GM12878 (cell line): ENCODE measurements around the gene ABCD2. TPM values are rescaled to one million over a fixed set of nuclear protein-coding genes. Genes with fewer than 3 reads are reported as not detected.
A peak's percentile ranks its signal among the peaks of the same experiment; 100 is the strongest.

Source experiments
- BCLAF1 ChIP-seq: fragments of 450-650 bp; IDR thresholded peaks from 2 replicates; pipeline ENCODE4 v1.6.1; 2017; ENCODE audit warnings: antibody characterized with exemption, mild to moderate bottlenecking, moderate library complexity
- CHD4 ChIP-seq: fragments of 200-600 bp; sonication (generic); IDR thresholded peaks from 2 replicates; pipeline ENCODE4 v1.6.1; 2016; ENCODE audit warnings: mild to moderate bottlenecking
- ESRRA ChIP-seq: IDR thresholded peaks from 2 replicates; pipeline ENCODE4 v1.6.1; 2012; ENCODE audit warnings: mild to moderate bottlenecking, low read length, improper control_type of control experiment
- GATAD2B ChIP-seq: fragments of 450-650 bp; conservative IDR thresholded peaks from 2 replicates; pipeline ENCODE4 v1.6.1; 2017; ENCODE audit warnings: low read depth, mild to moderate bottlenecking, moderate library complexity
- MEF2B ChIP-seq: fragments of 450-650 bp; IDR thresholded peaks from 2 replicates; pipeline ENCODE4 v1.6.1; 2018; ENCODE audit warnings: mild to moderate bottlenecking, moderate library complexity; ENCODE audit not compliant: partially characterized antibody, poor library complexity, severe bottlenecking
- NFYA ChIP-seq: IDR thresholded peaks from 2 replicates; pipeline ENCODE4 v1.6.1; 2011; ENCODE audit warnings: low read depth, mild to moderate bottlenecking, low read length, improper control_type of control experiment, borderline replicate concordance
- SIX5 ChIP-seq: IDR thresholded peaks from 2 replicates; pipeline ENCODE4 v1.6.1; 2011; ENCODE audit warnings: mild to moderate bottlenecking, low read depth, low read length, moderate library complexity; ENCODE audit not compliant: severe bottlenecking
- TCF12 ChIP-seq: IDR thresholded peaks from 2 replicates; pipeline ENCODE4 v1.6.1; 2011; ENCODE audit warnings: low read depth, mild to moderate bottlenecking, low read length
- ZBED1 ChIP-seq: IDR thresholded peaks from 2 replicates; pipeline ENCODE4 v1.6.1; 2016; ENCODE audit warnings: borderline replicate concordance
- ZNF24 ChIP-seq: fragments of 450-650 bp; IDR thresholded peaks from 2 replicates; pipeline ENCODE4 v1.6.1; 2017; ENCODE audit warnings: antibody characterized with exemption, mild to moderate bottlenecking
- polyA plus RNA-seq, 11 experiments: library from polyadenylated mRNA; depleted of rRNA in 4 of 11; unstranded in 6 of 11; stranded (reverse) in 5 of 11; fragments of >200 nt; fragmentation: Nextera tagmentation in 4 of 11; fragmentation: Illumina TruSeq in 1 of 11; extraction: Ambion mirVana in 4 of 11; extraction: Trizol in 1 of 11; gene quantifications; 1 replicate in 1 of 11; 2 replicates in 10 of 11; pipeline versions ENCODE4 v1.2.1 to v1.2.3, GENCODE V29; 2011 to 2016; ENCODE audit warnings: inconsistent platforms in 2 of 11, missing spikeins in 2 of 11, low read depth in 1 of 11
- total RNA-seq, 4 experiments: library from RNA; depleted of rRNA in 3 of 4; stranded (reverse); fragments of >200 nt in 3 of 4; fragmentation: Illumina TruSeq in 1 of 4; extraction: Trizol in 1 of 4; gene quantifications; 2 replicates each; pipeline versions ENCODE4 v1.2.1 to v1.2.3, GENCODE V29; 2013 to 2021
- TF ChIP-seq, protein P1 (sequence below): fragments of 450-650 bp; IDR thresholded peaks from 2 replicates; pipeline ENCODE4 v1.6.1; 2014; ENCODE audit warnings: mild to moderate bottlenecking
- TF ChIP-seq, protein P2 (sequence below): fragments of 450-650 bp; IDR thresholded peaks from 2 replicates; pipeline ENCODE4 v1.6.1; 2016; ENCODE audit warnings: mild to moderate bottlenecking, moderate library complexity, borderline replicate concordance
- TF ChIP-seq, protein P3 (sequence below): IDR thresholded peaks from 2 replicates; pipeline ENCODE4 v1.6.1; 2012; ENCODE audit warnings: mild to moderate bottlenecking, low read depth, low read length

The ABCD2 gene
- total and polyA plus RNA-seq, 10 of the 15 experiments (the other 5 are each of a cell fraction or from before 2014, with no cell fraction given) = 4.4 to 16.2 (median 7.5) TPM

DNA sequence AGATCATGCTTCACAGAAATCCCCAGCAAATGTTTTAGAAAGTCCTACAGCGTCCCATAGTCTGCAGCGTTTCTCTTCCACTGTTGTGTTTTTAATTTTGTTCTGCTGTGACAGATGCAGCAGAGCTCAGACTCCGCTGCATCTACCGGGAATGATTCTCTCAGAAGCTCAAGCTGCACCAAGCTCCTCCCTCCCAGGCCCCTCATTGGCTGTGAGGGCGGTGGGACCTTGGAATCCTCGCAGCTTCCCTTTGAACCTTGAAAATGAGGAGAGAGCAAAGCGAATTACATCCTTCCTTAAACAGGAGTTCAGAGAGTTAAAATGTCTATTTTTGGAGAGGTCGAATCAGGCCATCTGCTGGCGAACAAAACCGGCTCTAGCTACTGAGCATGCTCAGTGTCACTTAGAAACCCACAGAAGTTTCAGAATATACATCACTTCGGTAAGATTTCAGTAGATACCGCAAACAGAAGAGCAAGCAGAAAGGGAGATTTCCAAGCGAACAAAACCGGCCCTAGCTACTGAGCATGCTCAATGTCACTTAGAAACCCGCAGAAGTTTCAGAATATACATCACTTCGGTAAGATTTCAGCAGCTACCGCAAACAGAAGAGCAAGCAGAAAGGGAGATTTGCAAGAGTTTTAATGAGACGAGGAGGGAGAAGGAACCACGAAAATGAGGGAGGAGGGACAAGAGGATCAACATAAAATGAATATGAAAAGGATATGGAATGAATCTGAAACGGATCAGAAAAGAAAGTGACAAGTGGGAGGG, at the start of gene ABCD2 (continued):
- no peak for TF ChIP-seq ZNF24
- TF ChIP-seq, protein P1, sequence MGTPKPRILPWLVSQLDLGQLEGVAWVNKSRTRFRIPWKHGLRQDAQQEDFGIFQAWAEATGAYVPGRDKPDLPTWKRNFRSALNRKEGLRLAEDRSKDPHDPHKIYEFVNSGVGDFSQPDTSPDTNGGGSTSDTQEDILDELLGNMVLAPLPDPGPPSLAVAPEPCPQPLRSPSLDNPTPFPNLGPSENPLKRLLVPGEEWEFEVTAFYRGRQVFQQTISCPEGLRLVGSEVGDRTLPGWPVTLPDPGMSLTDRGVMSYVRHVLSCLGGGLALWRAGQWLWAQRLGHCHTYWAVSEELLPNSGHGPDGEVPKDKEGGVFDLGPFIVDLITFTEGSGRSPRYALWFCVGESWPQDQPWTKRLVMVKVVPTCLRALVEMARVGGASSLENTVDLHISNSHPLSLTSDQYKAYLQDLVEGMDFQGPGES = no peak
- 0 out of 2 replicates have a peak, but pooled peaks have one; percentile 8 for TF ChIP-seq ZBED1
- TF ChIP-seq, protein P2, sequence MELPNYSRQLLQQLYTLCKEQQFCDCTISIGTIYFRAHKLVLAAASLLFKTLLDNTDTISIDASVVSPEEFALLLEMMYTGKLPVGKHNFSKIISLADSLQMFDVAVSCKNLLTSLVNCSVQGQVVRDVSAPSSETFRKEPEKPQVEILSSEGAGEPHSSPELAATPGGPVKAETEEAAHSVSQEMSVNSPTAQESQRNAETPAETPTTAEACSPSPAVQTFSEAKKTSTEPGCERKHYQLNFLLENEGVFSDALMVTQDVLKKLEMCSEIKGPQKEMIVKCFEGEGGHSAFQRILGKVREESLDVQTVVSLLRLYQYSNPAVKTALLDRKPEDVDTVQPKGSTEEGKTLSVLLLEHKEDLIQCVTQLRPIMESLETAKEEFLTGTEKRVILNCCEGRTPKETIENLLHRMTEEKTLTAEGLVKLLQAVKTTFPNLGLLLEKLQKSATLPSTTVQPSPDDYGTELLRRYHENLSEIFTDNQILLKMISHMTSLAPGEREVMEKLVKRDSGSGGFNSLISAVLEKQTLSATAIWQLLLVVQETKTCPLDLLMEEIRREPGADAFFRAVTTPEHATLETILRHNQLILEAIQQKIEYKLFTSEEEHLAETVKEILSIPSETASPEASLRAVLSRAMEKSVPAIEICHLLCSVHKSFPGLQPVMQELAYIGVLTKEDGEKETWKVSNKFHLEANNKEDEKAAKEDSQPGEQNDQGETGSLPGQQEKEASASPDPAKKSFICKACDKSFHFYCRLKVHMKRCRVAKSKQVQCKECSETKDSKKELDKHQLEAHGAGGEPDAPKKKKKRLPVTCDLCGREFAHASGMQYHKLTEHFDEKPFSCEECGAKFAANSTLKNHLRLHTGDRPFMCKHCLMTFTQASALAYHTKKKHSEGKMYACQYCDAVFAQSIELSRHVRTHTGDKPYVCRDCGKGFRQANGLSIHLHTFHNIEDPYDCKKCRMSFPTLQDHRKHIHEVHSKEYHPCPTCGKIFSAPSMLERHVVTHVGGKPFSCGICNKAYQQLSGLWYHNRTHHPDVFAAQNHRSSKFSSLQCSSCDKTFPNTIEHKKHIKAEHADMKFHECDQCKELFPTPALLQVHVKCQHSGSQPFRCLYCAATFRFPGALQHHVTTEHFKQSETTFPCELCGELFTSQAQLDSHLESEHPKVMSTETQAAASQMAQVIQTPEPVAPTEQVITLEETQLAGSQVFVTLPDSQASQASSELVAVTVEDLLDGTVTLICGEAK = no peak
- TF ChIP-seq MEF2B = peak; percentile 91
- no peak for TF ChIP-seq BCLAF1
- TF ChIP-seq NFYA = no peak
- TF ChIP-seq SIX5 = no peak
- TF ChIP-seq CHD4 = no peak
- TF ChIP-seq TCF12 = 0 out of 2 replicates have a peak, but pooled peaks have one; percentile 8
- TF ChIP-seq, protein P3, sequence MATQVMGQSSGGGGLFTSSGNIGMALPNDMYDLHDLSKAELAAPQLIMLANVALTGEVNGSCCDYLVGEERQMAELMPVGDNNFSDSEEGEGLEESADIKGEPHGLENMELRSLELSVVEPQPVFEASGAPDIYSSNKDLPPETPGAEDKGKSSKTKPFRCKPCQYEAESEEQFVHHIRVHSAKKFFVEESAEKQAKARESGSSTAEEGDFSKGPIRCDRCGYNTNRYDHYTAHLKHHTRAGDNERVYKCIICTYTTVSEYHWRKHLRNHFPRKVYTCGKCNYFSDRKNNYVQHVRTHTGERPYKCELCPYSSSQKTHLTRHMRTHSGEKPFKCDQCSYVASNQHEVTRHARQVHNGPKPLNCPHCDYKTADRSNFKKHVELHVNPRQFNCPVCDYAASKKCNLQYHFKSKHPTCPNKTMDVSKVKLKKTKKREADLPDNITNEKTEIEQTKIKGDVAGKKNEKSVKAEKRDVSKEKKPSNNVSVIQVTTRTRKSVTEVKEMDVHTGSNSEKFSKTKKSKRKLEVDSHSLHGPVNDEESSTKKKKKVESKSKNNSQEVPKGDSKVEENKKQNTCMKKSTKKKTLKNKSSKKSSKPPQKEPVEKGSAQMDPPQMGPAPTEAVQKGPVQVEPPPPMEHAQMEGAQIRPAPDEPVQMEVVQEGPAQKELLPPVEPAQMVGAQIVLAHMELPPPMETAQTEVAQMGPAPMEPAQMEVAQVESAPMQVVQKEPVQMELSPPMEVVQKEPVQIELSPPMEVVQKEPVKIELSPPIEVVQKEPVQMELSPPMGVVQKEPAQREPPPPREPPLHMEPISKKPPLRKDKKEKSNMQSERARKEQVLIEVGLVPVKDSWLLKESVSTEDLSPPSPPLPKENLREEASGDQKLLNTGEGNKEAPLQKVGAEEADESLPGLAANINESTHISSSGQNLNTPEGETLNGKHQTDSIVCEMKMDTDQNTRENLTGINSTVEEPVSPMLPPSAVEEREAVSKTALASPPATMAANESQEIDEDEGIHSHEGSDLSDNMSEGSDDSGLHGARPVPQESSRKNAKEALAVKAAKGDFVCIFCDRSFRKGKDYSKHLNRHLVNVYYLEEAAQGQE = no peak
- TF ChIP-seq ESRRA = no peak
- TF ChIP-seq GATAD2B = 0 out of 2 replicates have a peak, but pooled peaks have one; percentile 3
